SK-N-SH (cell line): ENCODE measurements around the gene CR1.
"Not testable (repeated sequence)": the region's sequence is repeated elsewhere in the genome, so short reads cannot be mapped to it uniquely, and the experiment has no call there.

Source experiments
- ELF1 ChIP-seq: IDR thresholded peaks from 2 replicates; pipeline ENCODE4 v1.4.0; 2012
- FOXM1 ChIP-seq: IDR thresholded peaks from 2 replicates; pipeline ENCODE4 v1.4.0; 2012; ENCODE audit warnings: low read depth, mild to moderate bottlenecking
- JUND ChIP-seq: IDR thresholded peaks from 2 replicates; pipeline ENCODE4 v1.4.0; 2012
- TCF12 ChIP-seq: IDR thresholded peaks from 2 replicates; pipeline ENCODE4 v1.4.0; 2012
- TEAD4 ChIP-seq: IDR thresholded peaks from 2 replicates; pipeline ENCODE4 v1.4.0; 2012; ENCODE audit warnings: mild to moderate bottlenecking, borderline replicate concordance; ENCODE audit not compliant: insufficient read depth
- TF ChIP-seq, protein P1 (sequence below): fragments of 200-600 bp; sonication (generic); IDR thresholded peaks from 2 replicates; pipeline ENCODE4 v1.6.1; 2017; ENCODE audit warnings: antibody characterized with exemption, mild to moderate bottlenecking, moderate library complexity
- TF ChIP-seq, protein P2 (sequence below): fragments of 150-350 bp; IDR thresholded peaks from 2 replicates; pipeline ENCODE4 v1.6.1; 2017; ENCODE audit warnings: antibody characterized with exemption, low read length, low read depth, borderline replicate concordance

DNA sequence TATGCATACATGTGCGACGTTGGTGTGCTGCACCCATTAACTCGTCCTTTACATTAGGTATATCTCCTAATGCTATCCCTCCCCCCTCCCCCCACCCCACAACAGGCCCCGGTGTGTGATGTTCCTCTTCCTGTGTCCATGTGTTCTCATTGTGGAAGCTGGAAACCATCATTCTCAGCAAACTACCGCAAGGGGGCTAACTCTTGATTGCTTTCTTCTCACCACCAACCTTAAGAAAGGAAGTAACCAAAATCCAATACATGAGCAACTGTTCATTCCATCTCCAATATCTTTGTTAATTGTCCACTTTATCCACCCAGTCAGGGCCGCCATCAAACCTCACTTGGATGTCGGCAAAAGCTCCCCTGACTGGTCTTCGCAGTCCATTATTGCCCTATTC, 676 bp upstream of the CR1 start:
- TF ChIP-seq FOXM1, JUND, TCF12, TEAD4, ELF1: not testable (repeated sequence)
- TF ChIP-seq, protein P1, sequence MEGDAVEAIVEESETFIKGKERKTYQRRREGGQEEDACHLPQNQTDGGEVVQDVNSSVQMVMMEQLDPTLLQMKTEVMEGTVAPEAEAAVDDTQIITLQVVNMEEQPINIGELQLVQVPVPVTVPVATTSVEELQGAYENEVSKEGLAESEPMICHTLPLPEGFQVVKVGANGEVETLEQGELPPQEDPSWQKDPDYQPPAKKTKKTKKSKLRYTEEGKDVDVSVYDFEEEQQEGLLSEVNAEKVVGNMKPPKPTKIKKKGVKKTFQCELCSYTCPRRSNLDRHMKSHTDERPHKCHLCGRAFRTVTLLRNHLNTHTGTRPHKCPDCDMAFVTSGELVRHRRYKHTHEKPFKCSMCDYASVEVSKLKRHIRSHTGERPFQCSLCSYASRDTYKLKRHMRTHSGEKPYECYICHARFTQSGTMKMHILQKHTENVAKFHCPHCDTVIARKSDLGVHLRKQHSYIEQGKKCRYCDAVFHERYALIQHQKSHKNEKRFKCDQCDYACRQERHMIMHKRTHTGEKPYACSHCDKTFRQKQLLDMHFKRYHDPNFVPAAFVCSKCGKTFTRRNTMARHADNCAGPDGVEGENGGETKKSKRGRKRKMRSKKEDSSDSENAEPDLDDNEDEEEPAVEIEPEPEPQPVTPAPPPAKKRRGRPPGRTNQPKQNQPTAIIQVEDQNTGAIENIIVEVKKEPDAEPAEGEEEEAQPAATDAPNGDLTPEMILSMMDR, result not testable (repeated sequence)
- TF ChIP-seq, protein P2, sequence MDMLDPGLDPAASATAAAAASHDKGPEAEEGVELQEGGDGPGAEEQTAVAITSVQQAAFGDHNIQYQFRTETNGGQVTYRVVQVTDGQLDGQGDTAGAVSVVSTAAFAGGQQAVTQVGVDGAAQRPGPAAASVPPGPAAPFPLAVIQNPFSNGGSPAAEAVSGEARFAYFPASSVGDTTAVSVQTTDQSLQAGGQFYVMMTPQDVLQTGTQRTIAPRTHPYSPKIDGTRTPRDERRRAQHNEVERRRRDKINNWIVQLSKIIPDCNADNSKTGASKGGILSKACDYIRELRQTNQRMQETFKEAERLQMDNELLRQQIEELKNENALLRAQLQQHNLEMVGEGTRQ, result not testable (repeated sequence)
